ENCODE measurements around the gene PPM1F.

The PPM1F gene

GRCh38 chr22:21933910-21934309 lies 18.7 kb downstream of the PPM1F start:
- Histone ChIP-seq H3K79me2 (ENCODE audit: control insufficient read depth, insufficient read depth, low read length) (no peaks in the 10 kb centered on the region), H3K79me1 (ENCODE audit: low read length) (no peaks in the 10 kb centered on the region), H2AK5ac (ENCODE audit: low read length) (no peak overlapping the region), H2BK5ac (ENCODE audit: low read length) (no peak overlapping the region), H4K5ac (ENCODE audit: low read length) (no peak overlapping the region), H3K9ac (ENCODE audit: low read length) (no peak overlapping the region), H3K56ac (ENCODE audit: low read length) (no peak overlapping the region), H3K27me3 (ENCODE audit: insufficient read depth, low read length, poor library complexity) (no peaks in the 10 kb centered on the region), H2BK120ac (ENCODE audit: low read depth, low read length) (no peak overlapping the region), H3K4me2 (ENCODE audit: low read length) (no peak overlapping the region), H3K4me1 (ENCODE audit: control insufficient read depth, low read depth, low read length) (no peaks in the 10 kb centered on the region), H4K8ac (ENCODE audit: low read depth, low read length) (no peak overlapping the region), H3K4ac (ENCODE audit: low read depth, low read length) (no peak overlapping the region), H3K27ac (ENCODE audit: low read depth, low read length) (no peak overlapping the region), H3K4me3 (ENCODE audit: low read length) (no peak overlapping the region), H2BK15ac (replicated peaks; ENCODE audit: low read depth) (no peak overlapping the region), H3K18ac (ENCODE audit: low read length) (no peak overlapping the region), H3K23ac (ENCODE audit: low read length) (no peak overlapping the region), H3K36me3 (ENCODE audit: control insufficient read depth, insufficient read depth, low read length) (peaks cover 4% of the 10 kb centered on the region)
- no CpG with 5 or more reads among the region's 19 CpGs for WGBS (ENCODE audit: extremely low coverage, insufficient coverage, low lambda C conversion rate)
- DNase-seq, result no peak

- Histone ChIP-seq H3K9ac (ENCODE audit: low read length) (no peak overlapping the region), H4K5ac (ENCODE audit: low read length) (no peak overlapping the region), H3K56ac (ENCODE audit: low read length) (no peak overlapping the region), H2BK120ac (ENCODE audit: low read depth, low read length) (no peak overlapping the region), H3K27me3 (ENCODE audit: insufficient read depth, low read length, poor library complexity) (no peaks in the 10 kb centered on the region), H4K8ac (ENCODE audit: low read depth, low read length) (no peak overlapping the region), H3K27ac (ENCODE audit: low read depth, low read length) (no peak overlapping the region), H2AK5ac (ENCODE audit: low read length) (no peak overlapping the region), H3K4me1 (ENCODE audit: control insufficient read depth, low read depth, low read length) (no peaks in the 10 kb centered on the region), H2BK5ac (ENCODE audit: low read length) (no peak overlapping the region), H3K23ac (ENCODE audit: low read length) (no peak overlapping the region), H3K4me2 (ENCODE audit: low read length) (no peak overlapping the region), H3K79me2 (ENCODE audit: control insufficient read depth, insufficient read depth, low read length) (no peaks in the 10 kb centered on the region), H2BK15ac (replicated peaks; ENCODE audit: low read depth) (no peak overlapping the region), H3K18ac (ENCODE audit: low read length) (no peak overlapping the region), H3K36me3 (ENCODE audit: control insufficient read depth, insufficient read depth, low read length) (peaks cover 4% of the 10 kb centered on the region), H3K4me3 (ENCODE audit: low read length) (no peak overlapping the region), H3K79me1 (ENCODE audit: low read length) (no peaks in the 10 kb centered on the region), H3K4ac (ENCODE audit: low read depth, low read length) (no peak overlapping the region)
- DNase-seq, result no peak
- WGBS (ENCODE audit: extremely low coverage, insufficient coverage, low lambda C conversion rate), result no CpG with 5 or more reads among the region's 23 CpGs
Observed at GRCh38 chr22:21933413-21933812, 19.2 kb downstream of the PPM1F start.

- H3K4me1 ChIP-seq (ENCODE audit: control insufficient read depth, low read depth, low read length), result peaks cover 2% of the 10 kb centered on the region
- H3K18ac ChIP-seq (ENCODE audit: low read length), result no peak overlapping the region
- no peaks in the 10 kb centered on the region for H3K79me2 ChIP-seq (ENCODE audit: control insufficient read depth, insufficient read depth, low read length)
- H2BK120ac ChIP-seq (ENCODE audit: low read depth, low read length), result no peak overlapping the region
- DNase-seq, result no peak
- H3K4ac ChIP-seq (ENCODE audit: low read depth, low read length), result no peak overlapping the region
- no peak overlapping the region for H4K8ac ChIP-seq (ENCODE audit: low read depth, low read length)
- H3K79me1 ChIP-seq (ENCODE audit: low read length), result no peaks in the 10 kb centered on the region
- no CpG with 5 or more reads among the region's 3 CpGs for WGBS (ENCODE audit: extremely low coverage, insufficient coverage, low lambda C conversion rate)
- peaks cover 4% of the 10 kb centered on the region for H3K36me3 ChIP-seq (ENCODE audit: control insufficient read depth, insufficient read depth, low read length)
- no peak overlapping the region for H2BK5ac ChIP-seq (ENCODE audit: low read length)
- no peak overlapping the region for H4K5ac ChIP-seq (ENCODE audit: low read length)
- no peak overlapping the region for H3K27ac ChIP-seq (ENCODE audit: low read depth, low read length)
- no peak overlapping the region for H2AK5ac ChIP-seq (ENCODE audit: low read length)
- H3K23ac ChIP-seq (ENCODE audit: low read length), result no peak overlapping the region
- H3K4me2 ChIP-seq (ENCODE audit: low read length), result no peak overlapping the region
- H3K9ac ChIP-seq (ENCODE audit: low read length), result no peak overlapping the region
- no peak overlapping the region for H3K4me3 ChIP-seq (ENCODE audit: low read length)
- no peak overlapping the region for H3K56ac ChIP-seq (ENCODE audit: low read length)
- no peak overlapping the region for H2BK15ac ChIP-seq (replicated peaks; ENCODE audit: low read depth)
- no peaks in the 10 kb centered on the region for H3K27me3 ChIP-seq (ENCODE audit: insufficient read depth, low read length, poor library complexity)
Observed at GRCh38 chr22:21932347-21932746, 20.3 kb downstream of the PPM1F start.

GRCh38 chr22:21931056-21931455 lies 21.6 kb downstream of the PPM1F start:
- no CpG with 5 or more reads among the region's 12 CpGs for WGBS (ENCODE audit: extremely low coverage, insufficient coverage, low lambda C conversion rate)
- H3K36me3 ChIP-seq (ENCODE audit: control insufficient read depth, insufficient read depth, low read length), result peaks cover 4% of the 10 kb centered on the region
- H3K4me1 ChIP-seq (ENCODE audit: control insufficient read depth, low read depth, low read length), result peaks cover 2% of the 10 kb centered on the region

GRCh38 chr22:21929253-21929652 lies 23.4 kb downstream of the PPM1F start:
- no peak overlapping the region for H2BK15ac ChIP-seq (replicated peaks; ENCODE audit: low read depth)
- H4K5ac ChIP-seq (ENCODE audit: low read length), result no peak overlapping the region
- no peak overlapping the region for H3K27ac ChIP-seq (ENCODE audit: low read depth, low read length)
- H4K8ac ChIP-seq (ENCODE audit: low read depth, low read length), result no peak overlapping the region
- no peak overlapping the region for H3K56ac ChIP-seq (ENCODE audit: low read length)
- H3K9ac ChIP-seq (ENCODE audit: low read length), result no peak overlapping the region
- no CpG with 5 or more reads among the region's 6 CpGs for whole genome bisulfite sequencing (ENCODE audit: extremely low coverage, insufficient coverage, low lambda C conversion rate)
- no peak overlapping the region for H3K4ac ChIP-seq (ENCODE audit: low read depth, low read length)
- peaks cover 9% of the 10 kb centered on the region for H3K4me1 ChIP-seq (ENCODE audit: control insufficient read depth, low read depth, low read length)
- H2BK120ac ChIP-seq (ENCODE audit: low read depth, low read length), result no peak overlapping the region
- no peak overlapping the region for H3K4me3 ChIP-seq (ENCODE audit: low read length)
- no peaks in the 10 kb centered on the region for H3K79me2 ChIP-seq (ENCODE audit: control insufficient read depth, insufficient read depth, low read length)
- no peak overlapping the region for H3K23ac ChIP-seq (ENCODE audit: low read length)
- peaks cover 2% of the 10 kb centered on the region for H3K36me3 ChIP-seq (ENCODE audit: control insufficient read depth, insufficient read depth, low read length)
- H3K18ac ChIP-seq (ENCODE audit: low read length), result no peak overlapping the region
- H3K79me1 ChIP-seq (ENCODE audit: low read length), result no peaks in the 10 kb centered on the region
- no peaks in the 10 kb centered on the region for H3K27me3 ChIP-seq (ENCODE audit: insufficient read depth, low read length, poor library complexity)
- no peak for DNase-seq
- H2AK5ac ChIP-seq (ENCODE audit: low read length), result no peak overlapping the region
- H3K4me2 ChIP-seq (ENCODE audit: low read length), result no peak overlapping the region
- H2BK5ac ChIP-seq (ENCODE audit: low read length), result no peak overlapping the region

More at GRCh38 chr22:21931056-21931455, 21.6 kb downstream of the PPM1F start:
- Histone ChIP-seq H3K4ac (ENCODE audit: low read depth, low read length) (no peak overlapping the region), H2BK15ac (replicated peaks; ENCODE audit: low read depth) (no peak overlapping the region), H4K5ac (ENCODE audit: low read length) (no peak overlapping the region), H3K79me2 (ENCODE audit: control insufficient read depth, insufficient read depth, low read length) (no peaks in the 10 kb centered on the region), H3K18ac (ENCODE audit: low read length) (no peak overlapping the region), H3K9ac (ENCODE audit: low read length) (no peak overlapping the region), H2BK5ac (ENCODE audit: low read length) (no peak overlapping the region), H3K79me1 (ENCODE audit: low read length) (no peaks in the 10 kb centered on the region), H3K27ac (ENCODE audit: low read depth, low read length) (no peak overlapping the region), H4K8ac (ENCODE audit: low read depth, low read length) (no peak overlapping the region), H3K4me3 (ENCODE audit: low read length) (no peak overlapping the region), H2BK120ac (ENCODE audit: low read depth, low read length) (no peak overlapping the region), H2AK5ac (ENCODE audit: low read length) (no peak overlapping the region), H3K27me3 (ENCODE audit: insufficient read depth, low read length, poor library complexity) (no peaks in the 10 kb centered on the region), H3K23ac (ENCODE audit: low read length) (no peak overlapping the region), H3K4me2 (ENCODE audit: low read length) (no peak overlapping the region), H3K56ac (ENCODE audit: low read length) (no peak overlapping the region)
- no peak for DNase-seq

GRCh38 chr22:21928048-21928447 lies 24.6 kb downstream of the PPM1F start:
- Histone ChIP-seq H3K27me3 (ENCODE audit: insufficient read depth, low read length, poor library complexity) (no peaks in the 10 kb centered on the region), H3K27ac (ENCODE audit: low read depth, low read length) (no peak overlapping the region), H3K4ac (ENCODE audit: low read depth, low read length) (no peak overlapping the region), H2BK120ac (ENCODE audit: low read depth, low read length) (no peak overlapping the region), H3K36me3 (ENCODE audit: control insufficient read depth, insufficient read depth, low read length) (peaks cover 2% of the 10 kb centered on the region), H2AK5ac (ENCODE audit: low read length) (no peak overlapping the region), H3K79me2 (ENCODE audit: control insufficient read depth, insufficient read depth, low read length) (no peaks in the 10 kb centered on the region), H4K8ac (ENCODE audit: low read depth, low read length) (no peak overlapping the region), H3K9ac (ENCODE audit: low read length) (no peak overlapping the region), H3K79me1 (ENCODE audit: low read length) (no peaks in the 10 kb centered on the region), H4K5ac (ENCODE audit: low read length) (no peak overlapping the region), H2BK5ac (ENCODE audit: low read length) (no peak overlapping the region), H3K4me3 (ENCODE audit: low read length) (no peak overlapping the region), H3K4me1 (ENCODE audit: control insufficient read depth, low read depth, low read length) (peaks cover 9% of the 10 kb centered on the region), H3K23ac (ENCODE audit: low read length) (no peak overlapping the region), H2BK15ac (replicated peaks; ENCODE audit: low read depth) (no peak overlapping the region), H3K4me2 (ENCODE audit: low read length) (no peak overlapping the region), H3K18ac (ENCODE audit: low read length) (no peak overlapping the region), H3K56ac (ENCODE audit: low read length) (peak overlapping the region; percentile 34)
- WGBS (ENCODE audit: extremely low coverage, insufficient coverage, low lambda C conversion rate), result no CpG with 5 or more reads among the region's 12 CpGs
- DNase-seq, result no peak

All from mesendoderm (in vitro differentiated cells).